IMR-90 (cell line): Measurements from ENCODE around the gene IKBIP. TPM values are rescaled to one million over a fixed set of nuclear protein-coding genes. Genes with fewer than 3 reads are reported as not detected.

Experiments used
- ATAC-seq: fragments of 200-7000 bp; cut with Tn5 transposase; 2 replicates; pipeline ENCODE4 v1.9.1; 2020; ENCODE audit warnings: low read depth, mild to moderate bottlenecking, moderate library complexity
- BruUV-seq: library from RNA; stranded (reverse); fragments of 400-500 nt; replicated peaks from 2 replicates; lab custom pipeline; 2021; lab: Mats Ljungman, UMichigan
- CTCF ChIA-PET: fragments of 300-600 bp; formaldehyde crosslinking; extraction: SDS; loops from one replicate; lab custom pipeline; 2021; ENCODE audit warnings: antibody characterized with exemption; lab: Yijun Ruan, JAX
- POLR2A ChIA-PET: fragments of 300-600 bp; sonication (Branson Sonifier 250); formaldehyde crosslinking; loops from one replicate; lab custom pipeline; 2022; ENCODE audit warnings: antibody characterized with exemption; ENCODE audit not compliant: unreplicated experiment; lab: Charles Lee
- DNase-seq: peaks from one replicate; pipeline ENCODE4 v3.0.0; 2013
- H2AFZ ChIP-seq: replicated peaks from 2 replicates; pipeline ENCODE3; 2013; ENCODE audit warnings: low read length, mild to moderate bottlenecking; ENCODE audit not compliant: poor library complexity
- H2AK5ac ChIP-seq: 2 replicates; pipeline ENCODE4 v1.6.1; 2013; ENCODE audit warnings: low read depth, low read length, inconsistent platforms
- H2AK9ac ChIP-seq: replicated peaks from 2 replicates; pipeline ENCODE3; 2013; ENCODE audit warnings: mild to moderate bottlenecking, low read depth, low read length, moderate library complexity; ENCODE audit not compliant: poor library complexity
- H2BK120ac ChIP-seq: 2 replicates; pipeline ENCODE4 v1.6.1; 2013; ENCODE audit warnings: low read depth, low read length, inconsistent platforms
- H2BK15ac ChIP-seq: 3 replicates; pipeline ENCODE4 v1.6.1; 2013; ENCODE audit warnings: low read depth, low read length, inconsistent platforms
- H2BK20ac ChIP-seq: 2 replicates; pipeline ENCODE4 v1.6.1; 2013; ENCODE audit warnings: low read depth, mild to moderate bottlenecking, inconsistent platforms, low read length, moderate library complexity
- H2BK5ac ChIP-seq: 2 replicates; pipeline ENCODE4 v1.6.1; 2013; ENCODE audit warnings: mild to moderate bottlenecking, low read depth, low read length, inconsistent platforms; ENCODE audit not compliant: poor library complexity, severe bottlenecking
- H3K14ac ChIP-seq: replicated peaks from 2 replicates; pipeline ENCODE4 v1.6.1; 2013; ENCODE audit warnings: low read depth, low read length, inconsistent platforms
- H3K18ac ChIP-seq: 2 replicates; pipeline ENCODE4 v1.6.1; 2013; ENCODE audit warnings: low read depth, low read length, control low read depth
- H3K23ac ChIP-seq: 2 replicates; pipeline ENCODE4 v1.6.1; 2013; ENCODE audit warnings: low read depth, low read length, inconsistent platforms
- H3K27ac ChIP-seq: 2 replicates; pipeline ENCODE4 v1.5.1; 2013; ENCODE audit warnings: mild to moderate bottlenecking, control low read depth, low read length; ENCODE audit not compliant: insufficient read depth
- H3K27me3 ChIP-seq: 2 replicates; pipeline ENCODE4 v1.6.1; 2013; ENCODE audit warnings: low read length; ENCODE audit not compliant: control insufficient read depth, insufficient read depth
- H3K36me3 ChIP-seq: 2 replicates; pipeline ENCODE4 v1.6.1; 2013; ENCODE audit warnings: low read length, mixed read lengths; ENCODE audit not compliant: control insufficient read depth, insufficient read depth
- H3K4ac ChIP-seq: 2 replicates; pipeline ENCODE4 v1.6.1; 2013; ENCODE audit warnings: low read depth, low read length, inconsistent platforms
- H3K4me1 ChIP-seq: 2 replicates; pipeline ENCODE4 v1.6.1; 2013; ENCODE audit warnings: low read length, mixed read lengths; ENCODE audit not compliant: control insufficient read depth, insufficient read depth
- H3K4me2 ChIP-seq: 2 replicates; pipeline ENCODE4 v1.6.1; 2013; ENCODE audit warnings: low read depth, mild to moderate bottlenecking, control low read depth, low read length, moderate library complexity
- H3K4me3 ChIP-seq: 2 replicates; pipeline ENCODE4 v1.5.1; 2013; ENCODE audit warnings: low read depth, mild to moderate bottlenecking, control low read depth, low read length, moderate library complexity; ENCODE audit not compliant: insufficient read depth
- H3K56ac ChIP-seq: 2 replicates; pipeline ENCODE4 v1.6.1; 2013; ENCODE audit warnings: low read length, inconsistent platforms; ENCODE audit not compliant: insufficient read depth; ENCODE audit errors: extremely low read depth
- H3K79me1 ChIP-seq, 2 experiments: 2 replicates each; pipeline ENCODE4 v1.6.1; 2013; ENCODE audit warnings: low read length in 2 of 2, inconsistent platforms in 1 of 2, low read depth in 1 of 2
- H3K9ac ChIP-seq: 2 replicates; pipeline ENCODE4 v1.6.1; 2013; ENCODE audit warnings: low read depth, low read length, control low read depth
- H3K9me1 ChIP-seq: 2 replicates; pipeline ENCODE4 v1.6.1; 2013; ENCODE audit warnings: low read length, inconsistent platforms; ENCODE audit not compliant: insufficient read depth
- H3K9me3 ChIP-seq: 2 replicates; pipeline ENCODE4 v1.6.1; 2013; ENCODE audit warnings: low read length; ENCODE audit not compliant: control insufficient read depth, insufficient read depth
- H4K20me1 ChIP-seq: 2 replicates; pipeline ENCODE4 v1.6.1; 2013; ENCODE audit warnings: low read length, inconsistent platforms; ENCODE audit not compliant: insufficient read depth
- H4K5ac ChIP-seq: 2 replicates; pipeline ENCODE4 v1.6.1; 2013; ENCODE audit warnings: mild to moderate bottlenecking, low read depth, low read length, control low read depth
- H4K8ac ChIP-seq, 2 experiments: 2 replicates each; pipeline ENCODE4 v1.6.1; 2013; ENCODE audit warnings: low read depth in 2 of 2, low read length in 2 of 2, control low read depth in 1 of 2, inconsistent platforms in 1 of 2
- H4K91ac ChIP-seq: 2 replicates; pipeline ENCODE4 v1.6.1; 2013; ENCODE audit warnings: low read depth, low read length, inconsistent platforms; ENCODE audit not compliant: insufficient read depth
- MAFK ChIP-seq: IDR thresholded peaks from 2 replicates; pipeline ENCODE4 v1.6.1; 2012; ENCODE audit warnings: low read depth, low read length, improper control_type of control experiment
- RFX5 ChIP-seq: IDR thresholded peaks from 2 replicates; pipeline ENCODE4 v1.8.0; 2012; ENCODE audit warnings: low read depth, mild to moderate bottlenecking, low read length, moderate library complexity
- WGBS, 2 experiments: methylation state at CpG; one replicate each; pipeline versions ENCODE4 v1.1.5 to v1.1.7; 2013; ENCODE audit warnings: missing lambda C conversion rate in 2 of 2; ENCODE audit not compliant: insufficient read length in 1 of 2; ENCODE audit errors: extremely low coverage in 2 of 2; 5-methylcytosine and 5-hydroxymethylcytosine counted together
- dilution Hi-C: fragments of 300-500 bp; cut with HindIII; formaldehyde crosslinking; loops from one replicate; pipeline ENCODE4 v1.14.3; 2018; ENCODE audit warnings: low sequenced_read_pairs; ENCODE audit not compliant: unreplicated experiment
- in situ Hi-C: fragments of 300-500 bp; cut with MboI; formaldehyde crosslinking; loops from 3 replicates; pipeline ENCODE4 v1.14.3; 2019; ENCODE audit warnings: low sequenced_read_pairs, inconsistent platforms, mixed read lengths
- intact Hi-C: fragments of 100-400 bp; cut with micrococcal nuclease; formaldehyde crosslinking; loops from 2 replicates; pipeline ENCODE4 v1.10.0; 2022
- polyA plus RNA-seq, 3 experiments: library from polyadenylated mRNA; depleted of rRNA; stranded (reverse); fragments of >200 nt; gene quantifications; 2 replicates each; pipeline ENCODE4 v1.2.3, GENCODE V29; 2012; ENCODE audit warnings: low replicate concordance in 1 of 3
- total RNA-seq: library from RNA; depleted of rRNA; stranded (reverse); fragments of >200 nt; gene quantifications from 2 replicates; pipeline ENCODE4 v1.2.3, GENCODE V29; 2012

Gene IKBIP
- total and polyA plus RNA-seq, 2 of the 4 experiments (the other 2 are of a cell fraction): 37.1 to 52.7 TPM

DNA sequence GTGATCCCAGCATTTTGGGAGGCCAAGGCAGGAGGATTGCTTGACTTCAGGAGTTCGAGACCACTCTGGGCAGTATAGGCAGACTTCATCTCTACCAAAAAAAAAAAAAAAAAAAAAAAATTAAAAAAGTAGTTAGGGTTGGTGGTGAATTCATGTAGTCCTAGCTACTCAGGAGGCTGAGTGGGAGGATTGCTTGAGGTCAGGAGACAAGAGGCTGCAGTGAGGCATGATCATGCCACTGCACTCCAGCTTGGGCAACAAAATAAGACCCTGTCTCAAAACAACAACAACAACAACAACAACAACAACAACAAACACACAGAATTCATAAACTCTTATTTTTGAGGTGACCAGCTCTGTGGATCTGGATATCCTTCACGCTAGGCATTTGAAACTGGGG is 34.0 kb downstream of the IKBIP start:
- Histone ChIP-seq H4K8ac (no peak overlapping the region), H3K27ac (no peak overlapping the region), H3K4me2 (no peak overlapping the region), H4K5ac (no peak overlapping the region), H3K79me1 (peaks cover 0 to 1% of the 10 kb centered on the region in 2 experiments; a peak in 1 of 4 replicates), H3K18ac (no peak overlapping the region), H3K56ac (no peak overlapping the region), H3K23ac (no peak overlapping the region), H2BK5ac (no peak overlapping the region), H3K36me3 (peaks cover 3% of the 10 kb centered on the region; the same call in 1 of the 2 replicates), H2AK5ac (no peak overlapping the region), H4K91ac (no peak overlapping the region), H2AK9ac (no peak overlapping the region), H2BK20ac (no peak overlapping the region), H3K27me3 (no peaks in the 10 kb centered on the region), H2AFZ (no peak overlapping the region), H3K9me3 (no peaks in the 10 kb centered on the region), H3K9ac (no peak overlapping the region), H3K4me1 (no peaks in the 10 kb centered on the region), H4K20me1 (no peaks in the 10 kb centered on the region), H3K14ac (no peak overlapping the region), H3K4ac (no peak overlapping the region), H3K4me3 (no peak overlapping the region), H3K9me1 (no peaks in the 10 kb centered on the region), H2BK120ac (no peak overlapping the region), H2BK15ac (no peak overlapping the region)
- WGBS, 2 experiments: no CpG with 5 or more reads among the region's 2 CpGs
- intact Hi-C loops: no loop called here
- no peak for DNase-seq
- ATAC-seq: no peak
- dilution Hi-C loops: no loop called here
- TF ChIP-seq MAFK (no peak), RFX5 (no peak)
- in situ Hi-C loops: no loop called here
- ChIA-PET CTCF (interaction anchor here (0.6 kb wide), 1 partner anchor 1794 kb away, joined by 4 read pairs; no protein-coding TSS in a partner anchor), POLR2A (no interaction called here)
- BruUV-seq: no TSS peak
